ENCODE results near the gene NHS.

NHS gene

DNA sequence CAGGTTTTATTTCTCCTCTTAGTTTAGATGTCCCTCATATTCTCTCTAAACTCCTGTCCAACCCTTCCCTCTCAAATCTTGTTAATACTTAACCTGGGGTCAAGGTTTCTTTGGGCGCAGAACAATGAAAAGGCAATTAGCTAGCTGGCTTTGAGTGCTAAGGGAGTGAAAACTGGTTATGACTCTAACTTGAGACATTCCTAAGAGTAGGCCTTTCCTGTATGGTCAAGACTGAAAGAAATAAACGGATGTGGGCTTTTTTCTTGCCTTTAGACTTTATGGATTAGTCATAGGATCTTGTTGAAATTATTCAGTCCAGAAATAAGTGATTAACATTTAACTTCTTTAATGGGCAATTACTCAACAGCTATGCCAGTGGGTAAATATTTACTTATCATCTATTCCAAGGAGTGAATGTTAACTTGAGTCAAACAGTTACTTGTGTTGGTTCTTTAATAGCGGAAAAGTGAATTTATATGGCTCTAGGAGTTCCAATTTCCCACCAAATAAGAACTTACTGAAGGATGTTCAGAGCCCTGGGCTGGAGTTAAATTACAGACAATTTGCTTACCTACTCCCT is 220.5 kb downstream of the NHS start:
- no peak for DNase-seq

GRCh38 chrX:17596061-17596460 is 221.1 kb downstream of the NHS start:
- no peak for DNase-seq

DNA sequence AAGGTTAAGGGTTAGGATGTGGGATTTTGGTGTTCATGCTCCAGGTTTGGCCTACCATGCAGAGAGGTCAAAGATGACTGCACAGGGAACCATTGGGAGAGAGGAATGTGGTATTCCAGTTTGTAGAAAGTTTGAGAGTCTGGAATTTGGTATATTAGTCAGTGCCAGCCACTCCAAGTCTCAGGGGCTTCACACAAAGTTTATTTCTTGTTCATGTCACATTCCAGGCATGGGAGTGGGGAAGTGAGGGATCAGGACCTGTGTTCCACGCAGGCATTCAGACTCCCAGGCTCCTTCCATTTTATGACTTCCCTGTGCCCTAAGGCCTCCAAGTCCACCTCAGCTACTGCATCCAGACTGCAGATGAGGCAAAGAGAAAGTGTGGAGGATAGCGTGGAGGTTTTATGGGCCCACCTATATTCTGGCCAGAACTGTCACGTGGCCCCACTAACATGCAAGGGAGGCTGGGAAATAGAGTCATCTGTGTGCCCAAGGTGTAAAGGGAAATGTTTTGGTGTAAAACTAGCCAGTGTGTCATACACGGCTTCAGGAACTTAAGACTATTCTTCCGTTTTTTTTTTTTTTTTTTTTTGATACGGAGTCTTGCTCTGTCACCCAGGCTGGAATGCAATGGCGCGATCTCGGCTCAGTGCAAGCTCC is 221.7 kb downstream of the NHS start:
- DNase-seq = no peak

- DNase-seq = no peak
These were observed 222.3 kb downstream of the NHS start for GRCh38 chrX:17597327-17597726.

GRCh38 chrX:17597836-17598439 is 222.9 kb downstream of the NHS start:
- DNase-seq = no peak

- no peak for DNase-seq
These were observed 226.6 kb downstream of the NHS start for GRCh38 chrX:17601441-17602200.

DNA sequence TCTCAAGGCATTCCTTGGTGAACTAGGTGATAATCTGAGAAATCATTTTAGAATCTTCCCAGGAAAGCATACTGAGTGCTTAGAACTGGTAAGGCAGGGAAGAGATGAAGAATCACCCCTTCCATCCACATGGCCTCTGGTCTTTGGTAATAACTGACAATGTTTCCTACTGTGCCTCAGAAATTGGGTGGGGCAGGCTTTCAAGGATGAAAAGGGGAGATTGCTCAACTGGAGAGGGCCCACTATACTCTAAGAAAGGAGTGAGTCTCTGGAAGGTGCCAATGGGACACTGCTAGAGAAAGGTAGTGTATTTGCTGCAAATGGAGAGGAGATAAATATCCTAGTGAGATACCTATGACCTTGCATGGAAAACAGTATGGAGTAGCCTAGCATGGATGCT is 227.2 kb downstream of the NHS start:
- DNase-seq = no peak

- no peak for DNase-seq
These were observed 228.2 kb downstream of the NHS start for GRCh38 chrX:17603196-17603595.

DNA sequence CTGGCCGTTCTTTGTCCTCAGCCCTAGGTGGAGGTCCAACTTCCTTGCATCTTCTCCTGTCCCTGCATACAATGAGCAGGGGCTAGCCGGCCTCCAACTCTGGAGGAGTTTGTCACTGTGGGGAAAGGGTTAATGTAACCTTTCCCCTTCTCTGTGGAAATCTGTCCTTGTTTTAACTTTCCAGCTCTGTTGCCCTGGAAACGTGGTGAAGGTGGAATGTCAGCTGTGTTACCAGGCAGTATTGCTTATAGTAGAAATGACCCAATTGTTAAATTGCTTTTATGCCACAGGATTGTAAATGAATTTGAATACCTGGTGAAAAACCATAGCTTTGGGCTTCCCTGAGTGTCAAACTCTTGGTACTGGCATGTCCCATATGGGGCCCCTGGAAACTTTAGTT is 230.7 kb downstream of the NHS start:
- no peak for DNase-seq

- no peak for DNase-seq
These were observed 231.2 kb downstream of the NHS start for GRCh38 chrX:17606231-17606630.

- DNase-seq = no peak
These were observed 233.9 kb downstream of the NHS start for GRCh38 chrX:17608888-17609287.

GRCh38 chrX:17610788-17611187 is 235.8 kb downstream of the NHS start:
- DNase-seq = no peak

GRCh38 chrX:17613979-17614588 is 239.1 kb downstream of the NHS start:
- no peak for DNase-seq

DNA sequence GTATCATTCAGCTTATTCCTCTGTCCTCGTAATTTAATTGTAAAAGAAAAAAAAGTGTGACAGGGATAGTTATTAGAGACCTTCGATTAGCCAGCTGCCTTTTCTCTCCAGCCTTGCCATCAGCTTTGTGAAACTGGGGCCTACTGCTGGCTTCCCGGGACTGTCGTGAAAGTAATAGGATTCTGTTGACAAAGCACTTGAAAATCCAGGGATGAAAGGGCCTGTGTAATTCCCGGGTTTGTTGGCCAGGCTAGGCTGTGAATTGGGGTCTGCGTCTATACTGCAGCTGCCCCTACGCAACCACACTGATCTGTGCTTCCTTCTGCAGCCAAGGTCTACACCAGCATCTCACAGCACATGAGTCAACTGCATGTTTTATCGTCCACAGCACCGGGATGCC is 241.9 kb downstream of the NHS start:
- no peak for DNase-seq

- no peak for DNase-seq
These were observed 242.8 kb downstream of the NHS start for GRCh38 chrX:17617806-17618205.

DNA sequence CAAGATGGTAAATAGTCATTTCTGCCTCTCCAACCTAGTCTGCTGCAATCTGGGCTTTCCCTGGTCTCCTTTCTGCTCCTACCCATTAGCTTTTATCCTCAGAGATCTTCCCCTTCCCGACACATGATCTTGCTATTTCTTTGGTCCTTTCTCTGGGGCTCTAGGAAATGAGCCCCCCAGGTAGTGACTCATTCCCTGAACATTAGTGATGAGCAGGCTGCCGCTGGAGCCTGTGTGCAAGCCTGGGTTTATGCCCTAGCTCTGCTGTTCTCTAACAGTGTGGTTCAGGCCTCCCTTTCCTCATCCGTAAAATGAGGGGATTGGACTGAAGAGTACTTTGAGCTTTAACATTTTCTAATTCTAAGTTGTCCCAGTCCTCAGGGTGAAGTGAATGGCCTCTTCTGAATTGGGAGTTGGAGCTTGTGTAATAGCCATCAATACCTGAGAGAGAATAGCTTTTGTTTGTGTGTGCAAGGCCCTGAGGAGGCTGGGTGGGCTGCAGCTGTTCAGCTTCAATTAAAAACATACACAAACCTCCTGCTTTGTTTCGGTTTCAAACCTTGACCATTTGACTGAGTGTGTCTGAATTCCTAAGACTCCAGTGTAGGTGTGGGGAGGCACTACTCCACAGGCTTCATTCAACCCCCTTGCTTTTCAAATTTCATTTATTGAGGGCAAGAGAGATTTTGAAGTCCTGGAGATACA is 246.7 kb downstream of the NHS start:
- DNase-seq = no peak

DNA sequence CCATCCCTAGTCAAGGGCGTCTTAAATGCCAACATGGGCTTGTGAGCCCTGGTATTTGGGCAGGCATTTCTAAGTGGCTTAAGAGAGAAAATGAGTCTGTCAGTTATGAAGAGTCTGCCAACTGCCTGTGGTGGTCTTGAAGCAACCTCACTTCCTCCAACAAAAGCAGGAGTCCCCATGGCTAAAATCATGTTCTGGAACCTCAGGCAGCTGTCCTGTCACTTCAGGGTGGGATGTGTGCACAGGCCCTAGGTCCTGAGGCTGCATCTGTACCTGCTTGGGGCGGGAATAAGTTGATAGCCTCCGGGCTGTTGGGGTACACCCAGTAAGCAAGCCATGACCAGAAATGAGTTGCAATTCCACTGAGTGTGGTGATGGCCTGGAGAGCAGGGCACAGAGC is 247.3 kb downstream of the NHS start:
- DNase-seq = no peak

DNA sequence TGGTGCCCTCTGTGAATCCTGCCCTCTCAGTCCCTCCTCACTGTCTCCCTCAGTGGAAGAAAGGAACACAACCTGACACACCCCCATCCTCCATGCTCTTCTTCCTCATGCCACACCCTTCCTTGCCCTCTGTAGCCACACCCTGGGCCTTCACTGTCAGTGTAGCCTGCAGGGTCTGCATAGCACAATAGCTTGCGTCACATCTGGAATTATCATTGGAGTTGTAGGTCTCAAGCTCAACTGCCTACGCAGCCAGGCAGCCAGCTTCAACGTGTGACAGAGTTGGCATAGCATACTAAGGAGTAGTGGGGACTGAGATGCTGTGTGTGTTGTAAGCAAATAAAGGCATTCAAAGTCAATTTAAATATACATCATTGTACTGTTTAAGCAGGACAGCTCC is 248.8 kb downstream of the NHS start:
- no peak for DNase-seq

DNA sequence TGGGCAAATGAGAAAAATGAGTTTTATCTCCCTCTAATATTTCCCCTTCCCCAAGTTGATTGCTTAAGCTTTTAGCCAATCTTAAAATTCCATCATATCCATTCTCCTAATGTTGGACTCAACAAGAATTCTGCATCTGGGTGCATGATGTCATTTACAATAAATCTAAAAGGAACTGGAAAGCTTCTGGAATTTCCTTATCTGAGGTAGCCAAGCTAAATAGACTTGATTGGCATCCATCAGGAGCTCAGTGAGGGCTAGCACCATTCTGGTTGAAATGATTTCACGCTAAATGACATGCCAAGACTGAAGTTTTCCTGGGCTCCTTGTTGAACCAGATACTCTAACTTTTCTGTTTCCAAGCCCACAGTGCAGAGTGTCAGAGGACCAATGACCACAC is 252.0 kb downstream of the NHS start:
- DNase-seq = no peak

DNA sequence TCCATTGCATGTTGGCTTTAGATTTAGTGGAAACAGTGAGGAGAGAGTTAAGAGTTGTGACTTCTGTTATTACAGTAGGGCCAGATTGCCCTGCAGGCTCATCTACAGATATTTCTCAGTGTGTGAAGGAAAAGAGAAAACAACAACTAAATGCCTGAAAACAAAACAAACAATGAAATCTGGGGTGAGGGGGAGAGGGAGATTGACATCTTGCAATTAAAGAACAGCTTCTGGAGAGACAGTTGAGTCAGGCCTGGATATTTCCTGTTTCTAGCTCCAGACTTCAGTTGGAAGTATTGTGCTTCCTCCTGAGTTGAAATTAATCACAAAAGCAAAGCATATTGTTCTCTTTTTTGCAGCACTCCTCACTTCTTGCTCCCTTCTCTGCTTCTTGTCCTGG is 254.0 kb downstream of the NHS start:
- DNase-seq = no peak

- no peak for DNase-seq
These were observed 254.5 kb downstream of the NHS start for GRCh38 chrX:17629519-17629918.

GRCh38 chrX:17631647-17632046 is 256.6 kb downstream of the NHS start:
- DNase-seq = no peak

DNA sequence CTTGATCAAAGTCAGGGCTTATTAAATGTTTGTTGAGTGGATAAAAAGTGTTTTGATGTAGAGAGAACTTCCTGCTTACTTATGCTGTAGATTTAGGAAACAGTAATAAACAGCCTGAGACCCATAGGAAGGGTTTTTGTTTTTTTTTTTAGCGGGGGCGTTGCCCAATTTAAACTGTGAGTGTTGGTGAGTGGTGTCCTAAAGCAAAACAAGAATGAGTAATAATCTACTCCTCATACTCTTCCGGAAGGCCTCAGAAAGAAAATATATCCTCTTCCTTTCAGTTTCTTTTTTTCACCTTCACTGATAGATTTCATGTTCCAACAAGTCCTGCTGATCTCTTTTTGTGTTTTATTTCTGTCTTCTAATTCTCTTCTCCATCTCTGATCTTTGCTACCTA is 257.9 kb downstream of the NHS start:
- no peak for DNase-seq
